Prostate gland (tissue), 2 donors: ENCODE data around the gene S100A1. TPM values are rescaled to one million over a fixed set of nuclear protein-coding genes. Genes with fewer than 3 reads are reported as not detected.

Experiments used
- DNase-seq: peaks from one replicate; pipeline ENCODE4 v3.0.0-alpha.2; 2019; ENCODE audit warnings: low spot score
- H3K27ac ChIP-seq, 2 donors: fragments of 200-600 bp; sonication (generic); 2 replicates each; pipeline ENCODE4 v1.5.1; 2017 to 2019
- H3K27me3 ChIP-seq: fragments of 200-600 bp; sonication (generic); replicated peaks from 2 replicates; pipeline ENCODE4 v1.5.1; 2019; ENCODE audit not compliant: insufficient read depth
- H3K36me3 ChIP-seq, 2 donors: fragments of 200-600 bp; sonication (generic); 1 replicate in 1 of 2; 2 replicates in 1 of 2; pipeline versions ENCODE4 v1.5.1 to v1.8.1; 2017 to 2019
- H3K4me1 ChIP-seq: fragments of 200-600 bp; sonication (generic); replicated peaks from 2 replicates; pipeline ENCODE4 v1.5.1; 2019
- H3K4me3 ChIP-seq, 2 donors: fragments of 200-600 bp; sonication (generic); 2 replicates each; pipeline ENCODE4 v1.5.1; 2017 to 2019
- H3K9me3 ChIP-seq: fragments of 200-600 bp; sonication (generic); 2 replicates; pipeline ENCODE4 v1.5.1; 2017
- CTCF ChIP-seq, 4 experiments: fragments of 200-600 bp in 2 of 4; fragments of 450-650 bp in 2 of 4; sonication (generic) in 2 of 4; IDR thresholded peaks; 1 replicate in 3 of 4; 2 replicates in 1 of 4; pipeline ENCODE4 v1.5.1; 2016 to 2019; ENCODE audit warnings: antibody characterized with exemption in 4 of 4, mild to moderate bottlenecking in 2 of 4, moderate library complexity in 2 of 4
- POLR2A ChIP-seq: fragments of 450-650 bp; IDR thresholded peaks from one replicate; pipeline ENCODE4 v1.6.1; 2016; ENCODE audit warnings: antibody characterized with exemption, mild to moderate bottlenecking
- POLR2AphosphoS5 ChIP-seq: sonication (generic); formaldehyde crosslinking; IDR thresholded peaks from one replicate; pipeline ENCODE4 v1.6.1; 2017; ENCODE audit warnings: antibody characterized with exemption
- WGBS: methylation state at CpG from one replicate; pipeline ENCODE4 v1.1.5; 2018; 5-methylcytosine and 5-hydroxymethylcytosine counted together
- intact Hi-C: fragments of 100-400 bp; cut with DNase I; formaldehyde crosslinking; loops from one replicate; pipeline ENCODE4 v1.14.2; 2022
- total RNA-seq, 2 donors: library from RNA; depleted of rRNA; stranded (reverse); fragments of >200 nt; gene quantifications; one replicate each; pipeline ENCODE4 v1.1.0, GENCODE V29; 2016

The S100A1 gene
- total RNA-seq, 2 donors from 2014 or later = 9.1 to 10.7 TPM

GRCh38 chr1:153610334-153610733, 17.9 kb upstream of the S100A1 start:
- H3K9me3 ChIP-seq = no peaks in the 10 kb centered on the region
- no peak for DNase-seq
- peaks cover 0 to 7% of the 10 kb centered on the region in 2 donors for H3K36me3 ChIP-seq
- peaks cover 4% of the 10 kb centered on the region for H3K4me1 ChIP-seq
- WGBS = 40% methylated on average over 4 of the region's 4 CpGs
- intact Hi-C loops = no loop called here
- H3K4me3 ChIP-seq = no peak overlapping the region
- TF ChIP-seq POLR2A = no peak
- no peak for TF ChIP-seq POLR2AphosphoS5
- no peak for TF ChIP-seq CTCF (IDR thresholded peaks at IDR 0.05)
- peak overlapping the region; percentile 75 to 77 for H3K27ac ChIP-seq
- no peaks in the 10 kb centered on the region for H3K27me3 ChIP-seq

- Histone ChIP-seq H3K36me3 (peaks cover 0 to 7% of the 10 kb centered on the region in 2 donors), H3K4me1 (peaks cover 4% of the 10 kb centered on the region), H3K4me3 (no peak overlapping the region), H3K9me3 (no peaks in the 10 kb centered on the region), H3K27ac (peak overlapping the region; percentile 75 to 77), H3K27me3 (no peaks in the 10 kb centered on the region)
- TF ChIP-seq POLR2AphosphoS5 (no peak), CTCF (IDR thresholded peaks at IDR 0.05) (no peak), POLR2A (no peak)
- WGBS = 68% methylated on average over 7 of the region's 7 CpGs
- intact Hi-C loops = no loop called here
- no peak for DNase-seq
These were observed 17.4 kb upstream of the S100A1 start for GRCh38 chr1:153610811-153611301.

GRCh38 chr1:153611356-153611755, 16.9 kb upstream of the S100A1 start:
- WGBS = 38% methylated on average over 1 of the region's 1 CpG
- H3K9me3 ChIP-seq = no peaks in the 10 kb centered on the region
- peaks cover 0 to 7% of the 10 kb centered on the region in 2 donors for H3K36me3 ChIP-seq
- DNase-seq = no peak
- H3K27ac ChIP-seq = no peak overlapping the region
- H3K4me3 ChIP-seq = no peak overlapping the region
- intact Hi-C loops = no loop called here
- no peaks in the 10 kb centered on the region for H3K27me3 ChIP-seq
- no peak for TF ChIP-seq POLR2A
- H3K4me1 ChIP-seq = peaks cover 4% of the 10 kb centered on the region

GRCh38 chr1:153612111-153612754, 16.0 kb upstream of the S100A1 start:
- peak overlapping the region; percentile 80 to 91 for H3K27ac ChIP-seq
- intact Hi-C loops = loop anchor here (2.0 kb wide), 1 partner anchor 21 kb away; no protein-coding TSS in a partner anchor
- 20% methylated on average over 11 of the region's 11 CpGs for WGBS
- TF ChIP-seq CTCF (IDR thresholded peaks at IDR 0.05) (no peak), POLR2AphosphoS5 (peak; percentile 22)
- H3K27me3 ChIP-seq = no peaks in the 10 kb centered on the region
- H3K9me3 ChIP-seq = no peaks in the 10 kb centered on the region
- peak overlapping the region; percentile 46 to 51 for H3K4me3 ChIP-seq
- H3K36me3 ChIP-seq = peaks cover 0 to 7% of the 10 kb centered on the region in 2 donors
- peak; percentile 69 for DNase-seq
- H3K4me1 ChIP-seq = peaks cover 4% of the 10 kb centered on the region

GRCh38 chr1:153612755-153613331, 15.4 kb upstream of the S100A1 start, which contains the start of gene S100A16:
Gene S100A16, minus strand, starts transcription at chr1:153613137. Its CDS starts 4,986 bp downstream, at chr1:153608151.
- peak within 1 kb of the TSS; percentile 46 to 51 for H3K4me3 ChIP-seq
- peaks cover 4% of the 10 kb centered on the region for H3K4me1 ChIP-seq
- H3K9me3 ChIP-seq = no peaks in the 10 kb centered on the region
- TF ChIP-seq POLR2A = peak; percentile 93
- TF ChIP-seq CTCF (IDR thresholded peaks at IDR 0.05) = peak in 1 of 4 experiments; percentile 17
- TF ChIP-seq POLR2AphosphoS5 = peak; percentile 78
- DNase-seq = peak; percentile 73
- intact Hi-C loops = loop anchor here (2.0 kb wide), 1 partner anchor 20 kb away; no protein-coding TSS in a partner anchor
- peak within 1 kb of the TSS; percentile 80 to 91 for H3K27ac ChIP-seq
- 15% methylated on average over 9 of the region's 9 CpGs for WGBS
- no peaks in the 10 kb centered on the region for H3K27me3 ChIP-seq
- peaks cover 0 to under 1% of the 10 kb centered on the region in 2 donors for H3K36me3 ChIP-seq
